NCI-H1694 treated with DMSO at 0.1 percent for 48 hours (cell line): ENCODE measurements around the gene SMIM20.
"Not testable (repeated sequence)": the region's sequence is repeated elsewhere in the genome, so short reads cannot be mapped to it uniquely, and the experiment has no call there.

ENCODE experiments used
- DNase-seq: peaks from one replicate; lab custom pipeline; 2025; lab: John Stamatoyannopoulos, UW

Gene SMIM20

DNA sequence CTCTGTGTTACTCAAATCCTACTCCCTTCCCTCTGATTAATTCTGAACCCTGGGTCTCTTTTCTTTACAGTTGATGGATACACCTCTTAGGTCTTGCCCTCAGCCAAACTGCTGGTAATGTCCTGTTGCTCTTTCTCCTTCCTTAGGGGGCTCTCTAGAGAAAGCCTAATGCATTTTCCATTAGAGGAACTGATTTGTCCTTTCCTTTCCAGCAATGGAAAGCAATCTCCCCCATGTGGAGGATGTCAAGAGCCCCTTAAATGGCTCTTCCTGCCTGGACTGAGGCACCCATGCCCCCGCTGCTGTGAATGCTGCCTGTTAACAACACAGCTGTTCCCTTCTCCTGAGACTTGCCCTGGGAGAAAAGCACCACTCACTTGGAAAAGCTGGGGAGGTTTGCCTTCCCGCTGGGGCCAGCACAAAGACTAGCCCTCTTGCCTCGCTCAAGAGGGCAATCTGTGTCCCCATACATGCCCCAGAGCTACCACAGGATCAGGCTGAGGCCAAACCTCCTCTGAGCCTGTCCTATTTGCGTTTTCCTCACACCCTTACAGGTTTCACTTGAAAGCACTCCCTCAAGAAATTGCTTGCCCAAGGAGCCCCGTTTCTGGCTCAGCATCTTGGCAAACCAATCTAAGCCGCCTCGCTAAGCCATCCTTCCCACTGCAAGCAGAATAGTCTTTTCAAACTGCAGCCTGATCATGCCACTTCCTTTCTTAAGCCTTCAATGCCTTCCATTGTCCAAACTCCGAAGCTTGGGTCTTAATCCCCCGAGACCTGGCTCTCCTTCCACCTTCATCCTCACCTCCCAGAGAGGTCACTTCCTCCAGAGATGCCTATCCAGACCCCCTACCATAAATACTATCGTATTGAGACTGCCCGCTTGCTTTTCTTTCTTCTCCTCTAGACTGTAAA is 23.2 kb upstream of the SMIM20 start:
- no peak for DNase-seq

DNA sequence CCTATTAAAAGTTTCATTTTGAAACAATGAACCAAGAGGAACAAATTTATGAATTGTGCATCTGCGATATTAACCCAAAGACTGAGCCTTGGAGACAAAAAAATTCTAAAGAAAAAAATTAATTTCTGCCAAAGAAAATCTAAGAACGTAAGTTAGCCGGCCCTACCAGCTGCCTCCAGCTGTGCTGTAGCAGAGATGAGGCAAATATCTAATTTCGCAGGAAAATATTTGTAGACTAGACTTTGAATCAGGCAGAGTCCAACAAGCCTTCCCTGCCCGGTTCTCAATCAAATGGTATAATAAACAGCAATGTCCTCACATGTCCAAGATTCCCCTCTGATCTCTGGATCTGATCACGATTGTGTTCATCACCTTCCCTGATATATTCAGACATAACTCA is 21.2 kb upstream of the SMIM20 start:
- DNase-seq, result no peak

DNA sequence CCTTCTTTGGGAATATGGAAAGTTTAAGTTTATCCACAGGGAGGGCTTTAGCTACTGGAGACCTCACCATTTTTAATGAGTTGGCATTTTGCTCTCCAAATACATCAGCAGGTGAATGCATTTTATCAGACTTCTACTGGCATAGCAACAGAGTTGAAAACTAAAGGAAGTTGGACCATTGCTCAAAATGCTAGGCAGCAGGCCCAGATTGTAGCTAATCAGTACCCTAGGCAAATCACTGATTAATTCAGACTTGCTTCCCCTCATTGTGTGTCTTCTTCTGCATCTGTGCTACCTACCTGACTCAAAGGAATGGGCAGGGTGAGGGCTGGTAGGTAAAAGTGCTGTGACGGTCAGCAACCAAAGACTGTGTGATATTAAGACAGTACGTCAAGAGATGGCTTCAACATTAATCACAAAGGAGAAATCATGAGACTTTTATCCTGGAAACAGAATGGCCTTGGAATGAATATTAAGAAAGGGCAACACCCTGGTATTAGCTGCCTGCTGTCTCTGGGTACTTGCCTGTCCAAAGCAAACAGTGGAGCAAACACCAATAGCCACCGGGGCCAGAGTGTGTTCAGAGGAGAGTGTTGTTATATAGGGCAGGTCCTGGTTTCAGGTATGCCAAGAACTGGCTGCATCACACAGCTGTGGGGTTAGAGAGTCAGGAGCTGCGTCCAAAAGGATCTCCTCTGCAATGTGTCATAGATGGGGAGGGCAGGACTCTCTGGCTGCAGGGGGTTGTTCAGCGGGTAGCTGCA is 17.1 kb upstream of the SMIM20 start:
- DNase-seq, result no peak

GRCh38 chr4:25900310-25900709 is 13.7 kb upstream of the SMIM20 start:
- DNase-seq, result no peak

DNA sequence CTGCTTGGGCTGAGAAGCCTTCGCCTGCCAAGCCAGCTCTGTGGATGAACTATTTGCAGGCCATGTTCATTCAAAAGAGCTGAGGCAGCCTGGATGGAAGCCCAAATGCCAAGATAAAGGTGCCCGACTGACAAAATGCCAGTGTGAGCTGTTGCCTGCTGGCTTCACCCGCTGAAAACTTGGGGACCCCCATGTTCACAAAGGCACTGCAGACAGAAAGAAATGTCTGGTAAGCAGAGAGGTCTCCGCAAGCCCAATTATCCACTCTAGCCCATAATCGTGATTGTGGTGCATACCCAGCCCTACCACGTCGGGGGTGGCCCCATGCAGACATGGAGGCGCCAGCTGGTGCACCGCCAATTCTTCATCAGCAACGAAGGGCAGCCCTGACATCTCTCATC is 13.0 kb upstream of the SMIM20 start:
- DNase-seq, result no peak

DNA sequence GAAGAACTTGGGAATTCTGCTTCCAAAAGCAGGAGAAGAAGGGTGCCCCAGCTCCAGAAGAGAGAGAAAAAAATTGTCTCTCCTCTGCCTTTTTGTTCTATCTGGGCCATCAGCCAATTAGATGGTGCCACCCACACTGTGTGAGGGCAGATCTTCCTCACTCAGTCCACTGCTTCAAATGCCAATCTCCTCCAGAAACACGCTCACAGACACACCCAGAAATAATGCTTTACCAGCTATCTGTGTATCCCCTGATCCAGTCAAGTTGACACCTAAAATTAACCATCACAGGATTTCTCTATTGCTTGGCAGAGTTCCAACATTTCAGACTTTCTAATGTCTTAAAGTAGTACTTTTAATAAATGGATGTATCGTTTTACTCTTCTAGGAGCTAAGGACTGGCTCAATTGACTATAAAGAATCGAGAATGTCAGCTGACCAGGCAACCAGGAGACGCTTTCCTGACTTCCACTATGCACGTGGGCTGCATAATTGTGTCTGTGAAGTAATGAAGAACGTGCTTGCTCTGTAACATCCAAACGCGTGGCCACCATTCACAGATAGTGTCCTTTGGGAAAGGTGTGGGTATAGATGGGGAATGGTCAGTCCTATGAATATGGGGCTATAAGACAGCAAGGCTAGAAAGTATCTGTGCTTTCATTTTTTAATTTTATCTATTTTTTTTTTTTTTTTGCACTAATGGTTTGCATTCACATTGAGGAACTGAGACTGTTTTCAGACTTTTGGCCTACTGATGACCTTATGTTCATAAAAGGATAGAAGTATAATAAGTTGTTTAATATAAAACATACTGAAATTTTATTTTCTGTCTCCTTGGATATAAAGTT is 9.9 kb upstream of the SMIM20 start:
- no peak for DNase-seq

GRCh38 chr4:25904748-25905082 is 9.3 kb upstream of the SMIM20 start:
- no peak for DNase-seq

GRCh38 chr4:25905371-25905770 is 8.6 kb upstream of the SMIM20 start:
- DNase-seq, result no peak

- DNase-seq, result not testable (repeated sequence)
Observed at GRCh38 chr4:25906113-25906512, 7.9 kb upstream of the SMIM20 start.

- no peak for DNase-seq
Observed at GRCh38 chr4:25908491-25908901, 5.5 kb upstream of the SMIM20 start.

DNA sequence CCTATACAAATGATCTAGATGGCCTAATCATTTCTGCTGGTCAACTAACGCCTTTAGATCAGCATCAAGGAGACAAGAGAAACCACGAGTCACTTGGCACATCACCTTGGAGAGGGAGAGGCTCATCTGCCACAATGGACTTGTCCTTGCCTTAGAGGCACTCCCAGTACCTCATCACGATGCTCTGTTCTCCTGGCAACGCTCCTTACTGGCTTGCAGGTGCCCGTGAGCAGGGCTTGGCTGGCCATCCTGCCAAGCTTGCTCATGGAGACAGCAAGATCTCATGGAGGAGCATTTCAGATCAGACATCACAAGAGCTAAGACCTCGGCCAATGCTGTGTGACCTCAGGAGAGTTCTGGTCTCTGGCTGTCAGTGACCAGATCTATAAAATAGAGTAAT is 2.7 kb upstream of the SMIM20 start:
- DNase-seq, result no peak

- DNase-seq, result no peak
Observed at GRCh38 chr4:25913056-25913850, 767 bp upstream of the SMIM20 start.

DNA sequence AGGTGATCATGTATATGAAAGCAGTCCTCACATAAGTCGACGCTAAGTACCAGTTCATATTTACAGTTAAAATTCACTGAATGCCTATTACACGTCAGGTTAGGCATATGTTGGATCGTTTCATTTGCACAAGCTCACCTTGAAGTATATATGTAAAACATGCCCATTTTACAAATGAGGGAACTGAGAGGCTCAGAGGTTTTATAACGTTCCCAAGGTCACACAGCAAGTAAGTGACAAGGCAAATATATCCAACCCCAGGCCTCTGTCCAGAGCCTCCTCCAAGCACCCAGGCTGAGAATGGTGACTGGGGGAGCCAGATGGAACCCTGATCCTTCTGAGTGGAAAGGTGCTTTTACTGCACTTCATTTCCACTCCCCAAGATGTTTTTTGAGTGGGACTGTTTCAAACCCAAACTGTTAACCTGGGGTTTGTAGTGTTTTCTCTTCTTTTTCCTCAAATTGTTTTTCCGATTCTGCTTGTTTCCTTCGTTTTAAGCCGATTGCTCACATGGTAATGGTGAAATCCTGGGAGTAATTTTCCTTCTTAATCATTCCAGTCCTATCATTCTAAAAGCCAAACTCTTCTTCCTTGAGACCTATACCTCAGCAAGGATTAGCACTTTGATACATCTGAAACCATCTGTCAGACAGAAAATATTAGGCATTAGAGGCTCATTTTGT is 791 bp downstream of the SMIM20 start:
- DNase-seq, result no peak

DNA sequence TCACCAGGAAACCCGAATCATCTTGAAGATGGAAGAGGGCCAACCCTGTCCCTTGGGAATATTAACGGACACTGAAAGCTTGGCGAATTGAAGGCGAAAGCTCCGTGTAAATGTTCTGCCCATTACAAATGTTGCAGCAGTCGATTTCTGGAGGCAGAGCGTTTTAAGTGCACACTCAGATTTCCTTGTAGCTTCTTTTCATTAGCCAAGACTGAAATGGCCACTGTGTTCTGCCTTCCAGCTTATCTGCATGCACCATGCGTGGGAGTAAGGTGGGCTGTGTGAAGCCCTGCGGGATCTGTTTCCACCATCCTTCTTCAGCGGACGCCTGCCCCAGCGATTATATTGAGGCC is 1.3 kb downstream of the SMIM20 start:
- DNase-seq, result no peak

- DNase-seq, result no peak
Observed at GRCh38 chr4:25916870-25917269, 2.9 kb downstream of the SMIM20 start.

GRCh38 chr4:25919676-25920075 is 5.7 kb downstream of the SMIM20 start:
- DNase-seq, result no peak

DNA sequence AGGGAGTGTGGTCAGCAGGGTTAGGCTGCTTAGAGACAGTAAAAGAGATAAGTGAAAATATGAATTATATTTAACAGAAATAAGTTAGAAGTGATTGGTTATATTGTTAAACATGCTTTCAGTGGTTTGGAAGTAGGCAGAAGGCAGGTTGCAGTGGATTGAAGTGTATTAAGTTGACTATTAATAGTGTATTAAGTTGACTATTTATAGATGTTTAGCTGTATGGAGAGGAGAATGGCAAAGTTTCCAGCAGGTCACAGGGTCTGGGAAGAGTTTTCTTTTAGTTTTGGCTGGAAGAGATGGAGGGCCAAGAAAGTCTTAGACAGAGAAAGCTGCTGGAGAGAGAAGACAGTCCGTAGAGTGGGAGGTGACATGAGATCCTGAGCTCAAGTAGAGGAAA is 7.9 kb downstream of the SMIM20 start:
- DNase-seq, result no peak

GRCh38 chr4:25922812-25923369 is 8.9 kb downstream of the SMIM20 start:
- DNase-seq, result no peak

DNA sequence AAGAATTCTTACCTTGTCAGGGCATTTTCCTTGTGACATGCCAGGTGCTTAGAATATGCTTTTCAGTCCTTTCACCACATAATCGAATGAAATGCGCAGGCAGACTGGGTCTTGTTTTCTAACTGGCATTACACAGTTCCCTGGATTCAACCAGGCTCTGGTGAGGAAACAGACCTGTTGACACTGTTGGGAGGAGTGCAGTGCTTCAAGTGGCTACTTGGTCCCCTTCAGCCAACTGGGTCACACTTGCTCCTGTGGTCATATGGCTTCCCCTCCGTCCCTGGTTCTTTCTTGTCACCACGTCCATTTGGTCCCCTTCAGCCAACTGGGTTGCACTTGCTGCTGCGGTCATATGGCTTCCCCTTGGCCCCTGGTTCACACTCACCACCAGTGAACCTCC is 9.7 kb downstream of the SMIM20 start:
- no peak for DNase-seq

- no peak for DNase-seq
Observed at GRCh38 chr4:25925486-25926201, 11.6 kb downstream of the SMIM20 start.
